Measurements from ENCODE around the gene POTEI.
A peak's percentile ranks its signal among the peaks of the same experiment; 100 is the strongest.
"Not testable (repeated sequence)": the region's sequence is repeated elsewhere in the genome, so short reads cannot be mapped to it uniquely, and the experiment has no call there.

- TF ChIP-seq, protein P1, sequence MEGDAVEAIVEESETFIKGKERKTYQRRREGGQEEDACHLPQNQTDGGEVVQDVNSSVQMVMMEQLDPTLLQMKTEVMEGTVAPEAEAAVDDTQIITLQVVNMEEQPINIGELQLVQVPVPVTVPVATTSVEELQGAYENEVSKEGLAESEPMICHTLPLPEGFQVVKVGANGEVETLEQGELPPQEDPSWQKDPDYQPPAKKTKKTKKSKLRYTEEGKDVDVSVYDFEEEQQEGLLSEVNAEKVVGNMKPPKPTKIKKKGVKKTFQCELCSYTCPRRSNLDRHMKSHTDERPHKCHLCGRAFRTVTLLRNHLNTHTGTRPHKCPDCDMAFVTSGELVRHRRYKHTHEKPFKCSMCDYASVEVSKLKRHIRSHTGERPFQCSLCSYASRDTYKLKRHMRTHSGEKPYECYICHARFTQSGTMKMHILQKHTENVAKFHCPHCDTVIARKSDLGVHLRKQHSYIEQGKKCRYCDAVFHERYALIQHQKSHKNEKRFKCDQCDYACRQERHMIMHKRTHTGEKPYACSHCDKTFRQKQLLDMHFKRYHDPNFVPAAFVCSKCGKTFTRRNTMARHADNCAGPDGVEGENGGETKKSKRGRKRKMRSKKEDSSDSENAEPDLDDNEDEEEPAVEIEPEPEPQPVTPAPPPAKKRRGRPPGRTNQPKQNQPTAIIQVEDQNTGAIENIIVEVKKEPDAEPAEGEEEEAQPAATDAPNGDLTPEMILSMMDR (IDR thresholded peaks at IDR 0.05): peak in 1 of 7 experiments; percentile 14
- TF ChIP-seq POLR2A (IDR thresholded peaks at IDR 0.05): not testable (repeated sequence)
Observed at GRCh38 chr2:130454712-130455083, 54.4 kb downstream of the POTEI start.
